ENCODE data around the gene ZNF771. TPM values are rescaled to one million over a fixed set of nuclear protein-coding genes. Genes with fewer than 3 reads are reported as not detected.

ZNF771 gene
- total and polyA plus RNA-seq, 9 of the 15 experiments (the other 6 are each of a cell fraction or from before 2014, with no cell fraction given), result 1.5 to 12.6 (median 4.4) TPM

GRCh38 chr16:30378236-30379157 is 28.9 kb upstream of the ZNF771 start (continued):
- peak; percentile 84 for TF ChIP-seq HMGN3 (IDR thresholded peaks at IDR 0.05; ENCODE audit: borderline replicate concordance, extremely low read depth, insufficient read length, low read depth, low read length)
- TF ChIP-seq ID3 (CRISPR knock-in tag; IDR thresholded peaks at IDR 0.05), result no peak
- peak; percentile 50; the same call in 1 of the 2 replicates for TF ChIP-seq ID3 (tag; IDR thresholded peaks at IDR 0.05)
- TF ChIP-seq ZBTB40 (IDR thresholded peaks at IDR 0.05), result no peak
- no peak for TF ChIP-seq ZBTB40 (CRISPR knock-in tag; IDR thresholded peaks at IDR 0.05)
- TF ChIP-seq RREB1 (CRISPR knock-in tag; IDR thresholded peaks at IDR 0.05), result peak; percentile 78; the same call in 1 of the 2 replicates
- TF ChIP-seq KDM2B (CRISPR knock-in tag; IDR thresholded peaks at IDR 0.05), result 0 out of 2 replicates have a peak, but pooled peaks have one; percentile 81
- no peak for TF ChIP-seq ZNF551 (CRISPR knock-in tag; IDR thresholded peaks at IDR 0.05)
- TF ChIP-seq NRF1 (conservative IDR thresholded peaks at IDR 0.05 in 1 of 2, IDR thresholded peaks at IDR 0.05 in 1 of 2), result peak; percentile 77 to 78
- peak; percentile 44; the same call in 1 of the 2 replicates for TF ChIP-seq POLR2AphosphoS5 (IDR thresholded peaks at IDR 0.05; ENCODE audit: control insufficient read depth, insufficient read depth, low read depth, low read length)

Data from K562 (cell line).